Dermis blood vessel endothelial cell (primary cell): ENCODE results near the gene VPS72. TPM values are rescaled to one million over a fixed set of nuclear protein-coding genes. Genes with fewer than 3 reads are reported as not detected.

Experiments
- DNase-seq: peaks from one replicate; pipeline ENCODE4 v3.0.0; 2010
- total RNA-seq: library from RNA; depleted of rRNA; stranded (reverse); fragments of >200 nt; gene quantifications from 2 replicates; pipeline ENCODE4 v1.2.3, GENCODE V29; 2014

The VPS72 gene
- total RNA-seq, 1 donor from 2014 or later, result 64.3 TPM

DNA sequence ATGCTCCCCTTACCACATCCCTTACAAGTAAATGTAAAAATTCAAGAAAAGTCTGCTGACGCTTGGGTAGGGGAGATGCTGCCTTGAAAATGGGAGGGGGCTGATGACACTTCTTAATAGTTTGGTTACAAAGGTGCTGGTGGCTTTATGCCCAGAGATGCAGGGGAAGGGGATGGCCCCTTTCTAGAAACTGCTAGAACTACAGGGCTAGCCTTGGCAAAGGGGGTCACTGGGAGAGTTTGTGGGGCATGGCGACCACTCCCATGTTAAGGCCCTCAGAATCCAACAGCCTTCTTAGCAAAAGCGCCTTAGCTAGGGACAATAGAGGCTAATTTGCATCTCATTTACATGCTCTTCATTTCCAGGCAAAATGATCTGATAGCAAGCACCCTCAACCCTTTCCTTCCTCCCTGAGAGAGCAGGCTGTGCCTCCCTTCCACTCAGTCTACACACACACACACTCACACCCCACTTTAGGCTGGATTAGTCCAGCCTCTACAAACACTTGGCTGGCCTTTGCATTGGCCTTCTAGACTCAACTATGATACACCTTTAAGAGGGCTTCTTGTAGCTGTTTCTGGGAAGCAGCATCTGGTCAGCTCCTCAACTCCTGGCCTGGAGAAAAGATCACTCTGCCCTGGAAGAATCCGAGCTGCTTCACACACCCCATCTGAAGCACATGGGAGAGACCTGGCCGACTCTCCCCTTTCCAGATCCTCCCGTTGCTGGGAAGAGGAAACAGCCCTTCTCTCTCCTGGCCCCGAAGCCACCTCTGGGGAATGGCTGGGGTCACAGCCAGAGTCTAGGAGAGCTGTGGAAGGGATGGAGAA lies 45.3 kb downstream of the VPS72 start:
- peak; percentile 51 for DNase-seq

DNA sequence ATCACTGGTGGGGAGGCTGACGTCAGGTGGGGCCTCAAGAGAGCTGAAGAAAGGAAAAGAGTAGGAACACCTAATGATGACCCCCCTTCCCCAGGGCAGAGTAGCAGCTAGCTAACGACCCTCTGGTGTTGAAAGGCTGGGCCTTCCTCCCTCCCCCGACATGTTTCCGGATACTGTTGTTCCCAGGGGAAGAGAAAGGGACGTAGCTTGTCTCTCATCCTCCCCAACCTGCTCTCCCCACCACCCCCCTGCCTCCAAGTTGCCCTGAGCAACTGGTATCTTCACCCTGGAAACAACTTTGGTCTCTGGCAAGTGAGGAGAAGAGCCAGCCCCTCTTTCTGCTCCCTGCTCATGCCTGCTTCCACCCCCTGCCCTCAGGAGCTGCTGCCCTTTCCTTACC lies 46.0 kb downstream of the VPS72 start:
- no peak for DNase-seq

DNA sequence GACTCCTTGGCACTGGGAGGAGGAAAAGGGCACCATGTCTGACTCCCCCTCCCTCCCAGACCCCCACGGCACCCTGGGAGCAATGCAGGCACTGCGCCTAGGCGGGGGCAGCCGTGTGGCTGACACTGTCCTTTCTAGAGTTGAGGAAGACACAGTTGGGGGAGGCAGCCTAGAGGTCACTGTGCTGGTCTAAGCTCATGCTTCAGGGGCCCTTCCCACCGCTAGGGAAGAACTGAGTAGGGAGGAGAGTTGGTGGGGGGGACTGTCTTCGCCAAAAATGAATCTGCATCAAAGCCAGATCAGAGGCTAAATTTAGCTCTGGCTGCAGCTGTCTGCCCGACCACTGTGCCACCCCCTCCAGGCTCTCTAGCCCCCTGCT lies 47.0 kb downstream of the VPS72 start:
- DNase-seq, result no peak

DNA sequence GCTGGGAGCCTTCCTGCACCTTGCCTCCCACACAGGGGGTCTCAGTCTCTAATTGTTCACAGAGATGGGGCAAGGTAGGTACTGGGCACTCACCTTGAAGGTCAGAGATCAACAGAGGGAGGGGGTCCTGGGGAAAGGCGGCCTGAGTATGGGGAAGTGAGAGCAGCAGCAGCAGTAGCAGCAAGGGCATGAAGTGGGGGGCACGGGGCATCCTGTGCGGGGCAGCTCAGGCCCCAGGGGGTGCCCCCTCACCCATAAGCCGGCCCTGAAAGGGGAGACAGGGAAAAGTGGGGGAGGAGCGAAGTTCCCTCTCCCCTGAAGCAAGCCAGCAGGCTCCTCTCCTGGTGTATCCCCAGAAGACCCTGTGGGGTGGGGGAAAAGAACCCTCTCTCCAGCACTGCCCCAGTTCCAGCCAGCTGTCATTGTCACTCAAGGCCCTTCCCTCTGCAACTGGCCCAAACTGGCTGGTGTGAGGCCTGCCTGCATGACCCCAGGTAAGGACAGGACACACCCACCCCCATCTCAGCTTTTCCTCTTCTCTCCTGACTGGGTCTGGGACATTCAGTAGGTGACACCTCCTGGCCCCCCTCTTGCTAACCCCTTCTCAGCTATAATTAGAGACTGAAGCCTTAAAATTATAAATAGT lies 47.5 kb downstream of the VPS72 start:
- no peak for DNase-seq

DNA sequence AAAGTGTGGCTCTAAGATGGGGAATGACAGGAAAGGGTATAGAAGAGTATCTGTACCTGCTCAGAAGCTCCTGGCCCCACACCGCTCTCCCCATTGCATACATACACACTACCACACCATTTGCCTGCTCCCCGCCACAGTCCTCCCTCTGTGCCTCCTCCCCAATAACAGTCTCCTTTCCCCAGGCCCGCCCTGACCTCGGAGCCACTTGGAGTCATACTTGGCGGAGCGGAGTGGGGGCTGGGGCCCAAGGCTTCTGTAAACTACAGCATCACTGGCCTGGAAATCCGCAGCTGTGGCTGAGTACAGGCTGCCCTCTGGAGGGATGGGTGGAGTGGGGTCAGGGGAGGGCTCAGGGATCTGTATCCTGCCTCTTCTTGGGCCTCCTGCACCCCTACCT lies 52.2 kb downstream of the VPS72 start:
- DNase-seq, result no peak

DNA sequence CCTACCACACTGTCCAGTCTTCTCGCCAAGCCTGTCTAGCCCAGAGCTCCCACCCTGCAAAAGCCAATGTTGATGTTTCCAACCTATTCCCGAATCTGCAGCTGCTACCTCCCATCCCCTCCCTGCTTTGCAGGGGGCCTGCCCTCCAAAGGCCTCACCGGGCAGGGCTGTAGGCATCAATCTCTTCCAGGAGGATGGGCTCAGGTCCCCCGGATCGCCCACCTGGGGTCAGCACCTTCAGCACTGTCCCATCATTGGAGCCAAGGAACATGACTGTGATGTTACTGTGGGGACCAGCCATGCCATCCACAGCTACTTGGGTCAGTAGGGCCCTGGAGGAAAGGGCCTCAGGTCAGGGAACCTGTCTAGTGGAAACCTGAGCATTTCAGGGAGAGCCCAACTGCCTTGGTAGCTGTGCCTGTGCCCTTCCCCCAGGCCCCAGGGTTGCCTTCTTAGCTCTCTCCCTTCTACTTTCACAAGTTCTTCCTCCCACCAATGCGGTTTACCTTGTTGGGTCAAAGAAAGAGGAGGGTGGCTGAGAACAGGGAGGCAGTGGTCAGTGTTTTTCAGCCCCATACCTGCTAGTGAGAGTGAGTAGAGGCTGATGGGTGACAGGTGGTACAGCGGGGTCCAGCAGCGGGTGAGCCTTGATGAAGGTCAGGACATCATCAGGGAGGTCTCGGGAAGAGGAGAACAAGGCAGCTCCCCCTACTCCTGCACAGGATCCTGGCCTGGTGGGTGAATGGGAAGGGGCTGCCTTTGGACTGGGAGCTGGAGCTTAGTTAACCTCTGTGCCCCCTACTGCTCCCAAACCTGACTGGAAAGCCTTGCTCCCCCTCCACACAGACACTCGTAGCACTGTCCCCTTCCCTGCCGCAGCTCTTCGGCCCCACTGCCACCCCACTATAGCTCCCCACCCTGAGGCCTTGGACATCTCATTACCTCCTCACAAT lies 54.3 kb downstream of the VPS72 start:
- no peak for DNase-seq

DNA sequence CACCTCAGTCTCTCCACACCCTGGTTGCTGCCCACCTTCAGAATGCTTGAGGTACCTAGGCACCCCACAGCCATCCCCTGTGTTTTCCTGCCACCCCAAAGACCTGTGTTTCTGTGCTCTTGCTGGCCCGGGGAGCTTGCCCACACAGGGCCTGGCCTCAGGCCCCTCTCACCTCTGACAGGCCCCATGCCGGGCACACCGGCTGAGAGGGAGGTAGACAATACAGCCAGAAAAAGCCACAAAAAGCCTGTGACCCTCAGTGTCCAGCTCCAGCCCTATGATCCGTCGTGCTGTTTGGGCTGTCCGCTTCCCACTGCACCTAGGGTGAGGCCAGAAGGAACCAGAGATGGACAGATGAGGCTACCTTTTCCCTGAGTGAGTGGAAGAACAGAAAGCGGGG lies 55.0 kb downstream of the VPS72 start:
- no peak for DNase-seq

DNA sequence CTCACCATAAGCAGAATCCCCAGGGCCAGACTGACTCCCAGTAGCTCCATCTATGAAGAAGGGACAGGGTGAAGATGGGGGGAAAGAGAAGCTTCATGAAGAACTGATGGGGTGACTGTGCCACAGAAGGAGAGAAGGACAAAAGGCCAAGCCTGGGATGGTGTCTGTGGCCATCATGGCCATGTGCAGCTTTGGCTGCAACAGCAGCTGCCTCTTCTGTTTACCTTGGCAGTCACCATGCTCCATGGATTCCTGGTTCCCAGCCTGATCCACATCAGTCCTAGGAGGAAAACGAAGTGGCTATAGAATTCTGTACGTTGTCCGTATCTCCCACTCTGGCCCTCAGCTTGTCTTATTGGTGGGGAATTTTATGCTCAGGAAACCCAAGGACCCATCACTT lies 55.6 kb downstream of the VPS72 start:
- no peak for DNase-seq

DNA sequence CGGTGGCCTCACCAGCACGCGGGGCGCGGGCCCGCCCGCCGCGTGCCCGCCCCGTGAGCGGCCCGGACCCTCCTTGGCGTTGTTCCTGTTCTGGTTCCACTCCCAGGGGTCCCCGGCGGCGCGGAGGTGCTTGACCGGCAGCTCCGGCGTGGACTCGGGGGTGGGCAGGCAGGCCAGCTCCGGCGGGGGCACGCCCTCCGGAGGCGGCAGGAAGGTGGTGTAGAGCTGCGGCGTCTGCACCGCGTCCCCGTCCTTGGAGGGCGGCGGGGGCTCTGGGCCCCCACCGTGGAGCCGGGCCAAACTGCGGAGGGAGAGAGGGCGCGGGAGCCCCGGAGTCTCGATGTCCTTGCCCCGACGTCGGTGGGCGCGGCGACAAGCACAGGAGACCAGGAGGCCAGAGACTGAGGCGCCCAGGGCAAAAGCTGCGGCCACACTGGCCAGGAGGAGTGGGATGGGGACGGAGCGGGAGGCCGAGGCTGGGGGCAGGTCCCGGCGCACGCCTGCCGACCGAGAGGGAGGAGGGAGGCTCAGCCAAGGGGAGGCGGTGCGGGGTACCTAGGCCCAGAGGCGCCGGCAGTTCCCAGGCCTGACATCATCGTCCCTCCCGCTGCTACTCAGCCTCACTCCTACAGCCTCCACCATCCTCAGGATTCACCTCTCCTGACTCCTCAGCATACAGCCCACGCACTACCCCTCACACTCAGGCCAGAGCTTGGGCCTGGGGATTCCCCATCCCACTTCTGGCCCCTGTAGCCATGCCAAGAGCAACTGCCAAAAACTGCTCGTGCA lies 56.8 kb downstream of the VPS72 start:
- no peak for DNase-seq

DNA sequence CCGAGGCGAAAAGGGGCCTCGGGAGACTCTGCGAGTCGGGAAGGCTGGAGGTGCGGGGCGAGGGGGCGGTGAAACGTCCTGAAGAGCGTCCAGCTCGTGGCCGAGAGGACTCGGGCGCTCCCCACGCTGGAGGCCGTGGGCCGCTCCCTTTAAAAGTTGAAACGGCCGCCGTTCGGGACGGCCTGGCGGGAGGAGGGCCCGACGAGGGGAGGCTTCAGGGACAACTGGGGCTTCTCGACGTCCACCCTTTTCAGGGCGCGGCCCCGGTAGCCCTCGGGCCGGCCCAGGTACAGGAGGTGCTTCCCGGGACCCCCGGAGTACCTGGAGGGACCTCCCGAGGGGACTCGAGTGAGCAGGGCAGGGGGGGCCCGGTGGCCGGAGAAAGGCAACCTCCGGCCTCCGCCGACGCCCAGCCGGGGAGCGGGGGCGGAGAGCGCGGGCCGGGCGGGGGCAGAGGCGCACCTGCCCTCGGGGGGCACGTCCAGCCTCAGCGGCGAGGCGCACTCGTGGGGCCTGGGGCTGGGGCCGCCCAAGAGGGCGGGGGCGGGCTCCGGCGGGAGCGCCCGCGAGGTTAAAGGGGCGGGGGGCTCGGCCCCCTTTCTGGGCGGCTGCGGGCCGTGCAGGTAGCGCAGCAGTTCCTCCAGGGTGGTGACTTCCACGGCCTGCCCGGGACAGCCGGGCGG lies 57.5 kb downstream of the VPS72 start:
- DNase-seq, result no peak

DNA sequence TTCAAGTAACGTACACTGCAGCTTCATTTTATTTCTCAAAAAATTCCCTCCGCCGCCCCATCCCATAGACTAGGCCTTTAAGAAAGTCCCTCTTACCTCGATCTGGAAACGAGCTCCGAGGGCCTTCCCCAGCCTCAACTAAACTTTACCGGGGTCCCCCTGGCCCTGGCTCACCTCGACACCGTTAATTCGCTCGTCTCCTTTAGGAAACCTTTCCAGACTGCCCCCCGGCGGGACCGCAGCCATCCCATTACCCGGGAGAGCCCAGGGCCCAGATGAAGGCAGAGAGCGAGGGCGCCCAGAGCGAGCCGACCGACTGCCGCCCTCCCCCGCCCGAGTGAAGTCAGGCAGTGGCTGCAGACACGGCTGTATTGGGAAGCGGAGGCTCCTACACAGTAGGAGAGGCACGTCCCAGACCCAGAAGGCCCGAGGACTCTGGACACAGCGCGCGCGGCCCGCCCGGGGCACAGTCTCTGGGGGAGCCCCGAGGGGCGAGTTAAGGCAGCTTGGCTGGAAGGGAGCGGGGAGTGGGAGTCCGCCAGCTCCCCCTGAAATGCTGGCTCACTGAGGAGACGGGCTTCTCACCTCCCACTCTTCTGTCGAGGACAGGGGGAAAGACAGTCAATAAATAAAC lies 58.2 kb downstream of the VPS72 start:
- peak; percentile 35 for DNase-seq

DNA sequence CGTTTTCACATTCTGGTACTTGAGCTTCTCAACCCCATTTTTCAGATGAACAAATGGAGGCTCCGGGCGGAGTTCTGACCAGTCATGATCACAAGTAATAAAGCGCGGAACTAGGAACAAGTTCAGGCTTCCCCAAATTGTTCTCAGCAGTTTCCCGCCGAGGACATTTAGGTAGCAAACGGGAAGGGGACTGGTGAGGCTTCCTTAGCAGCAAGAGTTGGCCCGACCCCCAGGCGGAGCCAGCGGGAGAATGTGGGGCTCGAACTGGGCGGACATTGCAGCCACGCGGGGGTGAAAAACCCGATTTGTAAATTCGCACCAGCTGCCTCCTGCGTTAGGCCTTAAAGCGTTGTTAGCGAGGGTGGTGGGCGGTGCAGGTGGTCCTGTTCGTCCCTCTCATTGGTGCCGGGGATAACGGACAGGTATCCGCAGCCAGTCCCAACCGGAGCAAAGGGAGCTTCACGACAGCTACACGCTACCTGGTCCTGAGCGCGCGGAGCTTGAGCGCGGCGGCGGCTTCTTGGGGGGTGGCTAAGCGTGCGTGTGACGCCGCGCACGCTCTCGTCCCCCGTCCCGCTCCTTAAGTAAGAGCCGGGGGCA lies 58.9 kb downstream of the VPS72 start:
- peak; percentile 94 for DNase-seq

DNA sequence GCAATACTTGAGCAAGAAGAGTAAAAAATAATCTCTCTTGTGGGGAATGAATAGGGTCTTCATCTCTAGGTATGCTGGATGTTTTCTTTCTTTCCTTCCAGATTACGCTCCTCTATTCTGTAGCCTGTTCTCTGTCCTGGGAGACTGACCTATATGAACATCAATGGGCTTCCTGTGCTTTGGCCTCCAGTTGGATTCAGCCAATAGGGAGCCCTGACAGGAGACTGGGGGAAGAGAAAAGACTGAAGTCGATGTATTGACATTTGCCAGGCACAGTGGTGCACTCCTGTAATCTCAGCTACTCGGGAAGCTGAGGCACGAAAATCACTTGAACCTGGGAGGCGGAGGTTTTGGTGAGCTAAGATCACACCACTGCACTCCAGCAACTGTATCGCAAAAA lies 61.2 kb downstream of the VPS72 start:
- no peak for DNase-seq

Other genes starting within 250 kb of the VPS72 start
- 71.6 and 96.6 TPM in 2 replicates for gene CERS2, start 215.4 kb downstream of the VPS72 start, total RNA-seq
- gene ANXA9, start 207.9 kb downstream of the VPS72 start, total RNA-seq, result not detected in 2 replicates
- 10.0 and 15.0 TPM in 2 replicates for gene MINDY1, start 183.3 kb downstream of the VPS72 start, total RNA-seq
- 6.0 and 8.7 TPM in 2 replicates for gene PRUNE1, start 181.7 kb downstream of the VPS72 start, total RNA-seq
- 0.17 and 0.33 TPM in 2 replicates for gene BNIPL, start 153.6 kb downstream of the VPS72 start, total RNA-seq
- gene C1orf56, start 142.4 kb downstream of the VPS72 start, total RNA-seq, result 1.1 and 1.4 TPM in 2 replicates
- gene CDC42SE1, start 130.6 kb downstream of the VPS72 start, total RNA-seq, result 63.1 and 78.6 TPM in 2 replicates
- 1.2 and 3.6 TPM in 2 replicates for gene MLLT11, start 129.8 kb downstream of the VPS72 start, total RNA-seq
- gene GABPB2, start 119.4 kb downstream of the VPS72 start, total RNA-seq, result 6.3 and 10.7 TPM in 2 replicates
- gene SEMA6C, start 43.6 kb downstream of the VPS72 start, total RNA-seq, result 21.3 and 33.4 TPM in 2 replicates
- gene TNFAIP8L2, start 33.5 kb downstream of the VPS72 start, total RNA-seq, result 0.14 TPM in 1 of 2 replicates, not detected in the other
- 3.3 and 5.3 TPM in 2 replicates for gene LYSMD1, start 24.3 kb downstream of the VPS72 start, total RNA-seq
- 21.1 and 23.8 TPM in 2 replicates for gene SCNM1, start 24.1 kb downstream of the VPS72 start, total RNA-seq
- 0.56 TPM in 1 of 2 replicates, not detected in the other for gene TMOD4, start 14.2 kb downstream of the VPS72 start, total RNA-seq
- gene PIP5K1A, start 8.4 kb upstream of the VPS72 start, total RNA-seq, result 44.4 and 57.6 TPM in 2 replicates
- 231 and 242 TPM in 2 replicates for gene PSMD4, start 64.5 kb upstream of the VPS72 start, total RNA-seq
- 12.6 and 16.6 TPM in 2 replicates for gene ZNF687, start 92.1 kb upstream of the VPS72 start, total RNA-seq
- 45.5 and 55.3 TPM in 2 replicates for gene PI4KB, start 137.2 kb upstream of the VPS72 start, total RNA-seq
- gene RFX5, start 157.1 kb upstream of the VPS72 start, total RNA-seq, result 68.8 and 73.3 TPM in 2 replicates
- gene SELENBP1, start 182.5 kb upstream of the VPS72 start, total RNA-seq, result 5.3 TPM in 2 replicates
- 322 and 414 TPM in 2 replicates for gene PSMB4, start 209.4 kb upstream of the VPS72 start, total RNA-seq